ENCODE measurements around the gene MED22.

MED22 gene

GRCh38 chr9:133387680-133388079 is 39.7 kb upstream of the MED22 start:
- H3K27me3 ChIP-seq (ENCODE audit: insufficient read depth, low read length, poor library complexity, severe bottlenecking) = no peaks in the 10 kb centered on the region
- no peaks in the 10 kb centered on the region for H4K20me1 ChIP-seq (ENCODE audit: insufficient read depth, low read length, poor library complexity, severe bottlenecking)
- no peaks in the 10 kb centered on the region for H3F3A ChIP-seq (ENCODE audit: low read depth)
- H3K4me3 ChIP-seq (ENCODE audit: low read length, poor library complexity, severe bottlenecking) = no peak overlapping the region
- no peaks in the 10 kb centered on the region for H3K36me3 ChIP-seq (ENCODE audit: insufficient read depth, low read length)
- no peak overlapping the region for H2AFZ ChIP-seq (ENCODE audit: low read length)
- H3K79me2 ChIP-seq (ENCODE audit: insufficient read depth, low read length) = no peaks in the 10 kb centered on the region
- H3K9ac ChIP-seq (ENCODE audit: low read depth, low read length, poor library complexity, severe bottlenecking) = no peak overlapping the region
- TF ChIP-seq EZH2phosphoT487 (IDR thresholded peaks at IDR 0.05; ENCODE audit: borderline replicate concordance) (no peak), CTCF (conservative IDR thresholded peaks at IDR 0.05; ENCODE audit: low read length) (no peak)
- H3K4me2 ChIP-seq (ENCODE audit: low read depth, low read length, poor library complexity, severe bottlenecking) = no peak overlapping the region
- no peaks in the 10 kb centered on the region for H3K4me1 ChIP-seq (ENCODE audit: insufficient read depth, low read length, poor library complexity, severe bottlenecking)
- no peaks in the 10 kb centered on the region for H3K9me3 ChIP-seq (ENCODE audit: insufficient read depth, low read depth, low read length)
- H3K9me2 ChIP-seq (replicated peaks; ENCODE audit: low read depth, low read length) = no peaks in the 10 kb centered on the region

GRCh38 chr9:133386338-133386737 is 38.4 kb upstream of the MED22 start:
- Histone ChIP-seq H3K79me2 (ENCODE audit: insufficient read depth, low read length) (no peaks in the 10 kb centered on the region), H3K9me2 (replicated peaks; ENCODE audit: low read depth, low read length) (no peaks in the 10 kb centered on the region), H3K36me3 (ENCODE audit: insufficient read depth, low read length) (no peaks in the 10 kb centered on the region), H3K4me3 (ENCODE audit: low read length, poor library complexity, severe bottlenecking) (no peak overlapping the region), H3K4me2 (ENCODE audit: low read depth, low read length, poor library complexity, severe bottlenecking) (no peak overlapping the region), H3K9me3 (ENCODE audit: insufficient read depth, low read depth, low read length) (no peaks in the 10 kb centered on the region), H2AFZ (ENCODE audit: low read length) (no peak overlapping the region), H4K20me1 (ENCODE audit: insufficient read depth, low read length, poor library complexity, severe bottlenecking) (no peaks in the 10 kb centered on the region), H3K9ac (ENCODE audit: low read depth, low read length, poor library complexity, severe bottlenecking) (no peak overlapping the region), H3K27me3 (ENCODE audit: insufficient read depth, low read length, poor library complexity, severe bottlenecking) (no peaks in the 10 kb centered on the region), H3F3A (ENCODE audit: low read depth) (no peaks in the 10 kb centered on the region), H3K4me1 (ENCODE audit: insufficient read depth, low read length, poor library complexity, severe bottlenecking) (no peaks in the 10 kb centered on the region)
- TF ChIP-seq EZH2phosphoT487 (IDR thresholded peaks at IDR 0.05; ENCODE audit: borderline replicate concordance) = no peak
- no peak for TF ChIP-seq CTCF (conservative IDR thresholded peaks at IDR 0.05; ENCODE audit: low read length)

- Histone ChIP-seq H3K4me3 (ENCODE audit: low read length, poor library complexity, severe bottlenecking) (no peak overlapping the region), H3K4me2 (ENCODE audit: low read depth, low read length, poor library complexity, severe bottlenecking) (no peak overlapping the region), H2AFZ (ENCODE audit: low read length) (no peak overlapping the region), H3K9me2 (replicated peaks; ENCODE audit: low read depth, low read length) (no peaks in the 10 kb centered on the region), H3K4me1 (ENCODE audit: insufficient read depth, low read length, poor library complexity, severe bottlenecking) (no peaks in the 10 kb centered on the region), H3K79me2 (ENCODE audit: insufficient read depth, low read length) (no peaks in the 10 kb centered on the region), H3K9me3 (ENCODE audit: insufficient read depth, low read depth, low read length) (no peaks in the 10 kb centered on the region), H3F3A (ENCODE audit: low read depth) (no peaks in the 10 kb centered on the region), H3K9ac (ENCODE audit: low read depth, low read length, poor library complexity, severe bottlenecking) (no peak overlapping the region), H3K36me3 (ENCODE audit: insufficient read depth, low read length) (no peaks in the 10 kb centered on the region), H3K27me3 (ENCODE audit: insufficient read depth, low read length, poor library complexity, severe bottlenecking) (no peaks in the 10 kb centered on the region), H4K20me1 (ENCODE audit: insufficient read depth, low read length, poor library complexity, severe bottlenecking) (no peaks in the 10 kb centered on the region)
- TF ChIP-seq CTCF (conservative IDR thresholded peaks at IDR 0.05; ENCODE audit: low read length) (no peak), EZH2phosphoT487 (IDR thresholded peaks at IDR 0.05; ENCODE audit: borderline replicate concordance) (no peak)
Measured at GRCh38 chr9:133385452-133385851, 37.5 kb upstream of the MED22 start.

Measured in Loucy (cell line).